Stimulated activated CD8-positive, alpha-beta memory T cell treated with anti-CD3 and anti-CD28 coated beads, Interleukin-4, amount 100 ng/mL, for 24 hours (primary cell): ENCODE results near the gene AHCYL1.

Experiments
- DNase-seq: peaks from one replicate; pipeline ENCODE4 v3.0.0-alpha.2; 2020; ENCODE audit warnings: low read depth

The AHCYL1 gene

DNA sequence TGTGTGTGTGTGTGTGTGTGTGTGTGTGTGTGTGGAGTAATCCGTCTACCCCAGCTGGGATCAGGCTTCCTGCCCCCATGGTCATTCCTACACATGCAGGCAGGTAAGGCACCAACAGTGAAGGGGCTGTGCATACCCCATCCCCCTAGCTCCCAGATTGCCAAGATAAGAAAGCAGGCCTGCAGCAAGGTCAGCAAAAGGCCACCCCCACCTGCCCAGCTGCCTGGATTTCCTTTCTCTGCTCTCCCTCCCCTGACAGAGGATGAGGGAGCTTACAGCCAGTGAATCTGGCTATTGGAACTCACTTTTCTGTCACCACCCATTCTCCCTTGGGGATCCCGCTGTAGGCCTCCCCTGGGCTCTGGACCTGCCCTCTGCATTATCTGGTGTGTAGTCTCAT is 78.0 kb downstream of the AHCYL1 start:
- DNase-seq = no peak

DNA sequence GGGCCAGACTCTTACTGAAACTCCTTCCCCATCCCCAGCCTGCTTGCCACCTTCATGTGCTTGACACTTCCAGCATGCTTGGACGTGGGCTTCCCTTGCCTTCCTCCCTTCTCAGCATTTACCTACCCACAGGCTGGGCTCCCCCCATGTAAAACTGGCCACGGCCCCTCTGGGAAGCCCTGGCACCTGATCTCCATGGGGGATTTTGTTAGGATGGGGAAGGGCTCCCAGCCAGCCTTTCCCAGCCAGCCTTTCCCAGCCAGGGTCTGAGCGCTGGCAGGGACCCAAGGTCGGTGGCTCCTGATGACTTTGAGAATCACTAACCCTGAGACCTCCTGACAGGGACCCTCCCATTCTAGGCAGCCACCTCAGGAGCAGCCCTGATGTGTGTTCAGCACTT is 79.2 kb downstream of the AHCYL1 start:
- no peak for DNase-seq

DNA sequence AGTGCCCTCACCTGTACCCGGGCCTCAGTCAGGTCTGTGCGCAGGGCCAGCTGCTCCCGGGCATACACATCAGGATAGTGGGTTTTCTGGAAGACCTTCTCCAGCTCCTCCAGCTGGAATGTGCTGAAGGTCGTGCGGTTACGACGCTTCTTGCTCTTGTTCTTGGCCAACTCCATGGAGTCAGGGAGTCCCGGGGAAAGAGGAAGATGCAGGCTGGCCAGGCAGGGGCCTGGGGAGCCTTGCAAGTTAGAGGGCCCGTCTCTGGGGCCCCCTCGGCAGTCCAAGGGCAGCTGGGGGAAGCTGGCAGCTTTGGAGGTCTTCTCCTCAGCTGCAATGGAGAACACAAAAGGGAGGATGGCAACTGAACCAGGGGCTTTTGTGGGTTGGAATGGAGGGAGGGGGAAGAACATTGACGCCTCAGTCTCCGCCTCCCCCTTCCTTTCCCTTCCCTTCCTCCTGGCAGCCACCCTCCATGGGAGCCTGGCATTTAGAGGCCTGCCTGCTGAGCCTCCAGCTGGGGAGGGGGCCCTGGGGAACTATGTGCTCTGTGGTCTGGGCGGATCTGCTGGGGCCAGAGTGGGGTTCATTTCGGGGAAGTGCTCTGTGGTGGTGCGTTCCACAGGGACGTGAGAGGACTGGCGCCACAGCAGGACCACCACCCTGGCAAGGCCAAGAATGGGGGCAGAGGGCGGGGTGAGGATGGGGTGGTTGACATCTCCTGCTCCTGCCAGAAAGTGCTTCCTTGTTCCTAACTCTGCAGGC is 80.2 kb downstream of the AHCYL1 start:
- no peak for DNase-seq

DNA sequence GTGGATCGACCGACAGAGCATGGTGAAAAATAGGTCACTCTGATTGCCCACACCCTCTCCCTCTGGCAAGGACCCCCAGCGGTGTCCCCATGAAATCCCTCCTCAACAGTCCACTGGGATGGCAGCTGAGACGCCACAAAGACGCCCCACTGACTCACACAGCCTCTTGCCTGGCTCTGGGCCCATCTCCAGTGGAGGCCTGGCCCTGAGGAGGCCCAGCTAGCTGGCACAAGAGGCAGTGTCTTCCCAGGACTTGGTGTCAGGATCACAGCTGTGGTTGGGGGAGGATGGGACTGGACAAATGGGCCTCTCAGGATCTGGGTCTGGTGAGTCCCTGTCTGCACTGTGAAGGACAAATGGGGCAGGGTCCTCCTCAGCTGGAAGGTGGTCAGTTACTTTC is 81.3 kb downstream of the AHCYL1 start:
- DNase-seq = no peak

DNA sequence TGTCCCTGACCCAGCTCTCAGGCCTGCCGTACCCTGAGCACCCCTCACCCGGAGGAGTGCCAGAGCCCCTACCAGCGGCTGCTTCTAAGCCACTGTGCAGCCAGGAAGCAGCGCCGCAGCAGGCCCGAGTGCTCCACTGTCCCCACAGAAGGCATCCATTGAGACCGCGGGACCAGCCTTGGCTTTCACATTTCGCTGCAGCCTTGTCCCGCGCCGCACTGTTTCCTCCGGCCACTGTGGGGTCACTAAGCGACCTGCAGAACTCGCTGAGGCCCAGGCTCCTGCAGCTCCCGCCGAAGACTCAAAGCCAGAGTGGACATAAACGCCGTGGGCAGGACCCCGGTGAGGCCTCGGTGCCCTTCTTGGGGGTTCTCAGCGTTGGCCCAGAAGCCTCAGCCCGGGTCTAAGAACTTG is 82.9 kb downstream of the AHCYL1 start:
- no peak for DNase-seq

DNA sequence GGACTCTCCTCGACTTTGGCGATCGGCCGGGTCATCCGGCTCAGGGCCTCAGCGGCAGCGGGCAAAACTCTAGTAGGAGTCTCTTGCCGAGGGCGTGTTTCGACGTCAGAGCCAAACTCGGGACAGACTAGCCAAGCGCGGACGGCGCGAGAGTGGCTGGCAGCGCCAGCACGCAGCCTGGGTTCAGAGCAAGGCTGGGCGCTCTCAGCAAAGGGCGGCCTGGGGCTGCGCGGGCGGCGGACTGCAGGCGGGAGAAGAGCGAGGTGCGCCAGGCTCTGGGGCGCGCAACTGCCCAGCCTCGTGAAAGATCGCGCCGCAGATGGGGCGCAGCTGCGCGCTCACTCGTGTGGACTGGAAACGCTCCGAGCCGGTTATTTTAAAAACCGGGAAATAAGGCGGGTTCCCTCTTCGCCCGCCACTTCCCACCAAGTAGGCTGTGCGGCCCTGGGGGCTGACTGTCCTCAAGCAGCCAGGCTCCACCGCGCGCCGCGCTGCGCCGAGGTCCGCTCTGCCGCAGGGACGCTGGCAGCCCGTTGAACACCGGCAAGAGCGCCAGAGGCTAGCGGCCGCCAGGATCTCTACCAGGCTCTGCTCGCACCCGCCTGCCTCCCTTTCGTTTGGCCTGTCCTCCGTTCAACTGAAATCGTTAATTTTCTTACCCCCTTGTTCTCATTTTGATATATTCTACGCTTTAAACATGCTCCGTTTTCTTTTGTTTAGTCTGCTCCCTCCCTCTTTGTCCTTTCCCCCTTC is 83.5 kb downstream of the AHCYL1 start:
- DNase-seq = no peak

DNA sequence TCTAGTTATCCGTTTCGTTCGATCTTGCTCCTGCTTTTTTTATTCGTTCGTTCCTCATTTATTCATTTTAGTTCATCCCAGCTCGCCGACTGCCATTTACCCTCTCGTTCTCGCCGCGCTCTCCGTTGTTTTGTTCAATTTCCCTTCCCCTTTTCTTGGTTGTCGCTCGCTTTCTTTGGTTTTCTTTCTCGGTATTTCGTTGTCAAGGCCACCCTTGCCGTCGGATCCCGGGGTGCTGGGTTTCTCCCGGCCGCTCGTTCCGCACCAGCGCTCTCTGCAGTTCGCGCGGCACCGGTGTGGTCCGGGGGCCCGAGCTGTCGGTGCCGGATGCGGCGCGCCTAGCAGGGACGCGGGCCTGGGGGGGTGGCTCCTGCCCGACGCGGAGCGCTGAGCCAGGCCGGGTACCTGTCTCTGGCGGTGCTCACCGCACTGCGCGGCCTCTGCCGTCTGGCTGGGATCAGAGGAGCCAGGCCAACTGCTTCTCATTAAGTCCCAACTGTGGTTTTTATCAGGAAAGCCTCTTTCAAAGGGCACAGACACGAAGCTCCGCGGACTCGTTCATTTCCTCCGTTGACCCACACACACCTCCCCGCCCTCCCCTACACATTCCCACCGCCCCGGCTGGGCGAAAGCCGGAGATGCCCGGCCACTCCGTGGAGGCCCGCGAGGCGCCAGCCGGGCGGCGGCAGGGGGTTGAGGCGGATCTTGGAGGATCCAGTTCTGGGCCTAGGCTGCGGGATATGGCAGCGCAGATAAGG is 84.3 kb downstream of the AHCYL1 start:
- DNase-seq = no peak

DNA sequence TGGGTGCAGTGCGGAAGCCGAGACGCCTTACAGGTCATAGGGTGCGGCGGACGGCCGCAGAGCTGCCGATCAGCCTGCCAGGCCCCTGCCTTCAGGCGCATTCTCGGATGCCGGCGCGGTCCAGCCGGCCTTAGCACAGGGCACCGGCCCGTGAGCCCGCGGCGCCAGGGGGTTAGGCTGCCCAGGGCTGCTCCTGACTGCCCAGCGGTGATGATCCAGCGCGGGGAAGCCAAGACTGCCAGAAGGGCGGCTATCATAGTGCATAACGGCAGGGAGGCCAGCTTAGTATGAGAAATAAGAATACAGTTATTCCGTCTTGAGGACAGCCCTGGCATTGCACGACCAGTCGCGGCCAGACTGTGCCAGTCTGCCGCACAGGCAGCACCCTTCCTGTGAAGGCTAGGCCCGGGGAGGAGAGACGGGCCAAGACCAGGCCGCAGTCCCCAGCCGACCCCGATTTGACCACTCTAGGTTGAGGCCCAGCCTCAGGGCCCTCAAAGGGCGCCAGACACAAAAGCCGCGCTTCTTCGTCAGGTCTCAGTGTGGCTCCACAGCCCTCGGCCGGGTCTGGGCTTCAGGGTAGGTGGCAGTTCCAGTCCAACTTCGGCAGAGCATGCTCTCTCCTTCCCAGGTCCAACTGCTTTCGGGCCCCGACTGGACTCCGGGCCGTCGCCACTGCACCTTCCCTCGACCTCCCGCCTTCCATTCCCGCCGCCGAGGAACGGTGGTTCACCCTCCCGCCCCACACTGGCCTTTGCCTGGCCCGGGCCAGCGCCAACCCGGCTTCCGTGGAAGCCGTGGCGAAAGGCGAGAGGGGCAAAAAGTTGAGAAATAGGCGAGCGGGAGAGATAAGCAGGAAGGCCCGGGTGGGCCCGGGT is 85.1 kb downstream of the AHCYL1 start:
- no peak for DNase-seq

DNA sequence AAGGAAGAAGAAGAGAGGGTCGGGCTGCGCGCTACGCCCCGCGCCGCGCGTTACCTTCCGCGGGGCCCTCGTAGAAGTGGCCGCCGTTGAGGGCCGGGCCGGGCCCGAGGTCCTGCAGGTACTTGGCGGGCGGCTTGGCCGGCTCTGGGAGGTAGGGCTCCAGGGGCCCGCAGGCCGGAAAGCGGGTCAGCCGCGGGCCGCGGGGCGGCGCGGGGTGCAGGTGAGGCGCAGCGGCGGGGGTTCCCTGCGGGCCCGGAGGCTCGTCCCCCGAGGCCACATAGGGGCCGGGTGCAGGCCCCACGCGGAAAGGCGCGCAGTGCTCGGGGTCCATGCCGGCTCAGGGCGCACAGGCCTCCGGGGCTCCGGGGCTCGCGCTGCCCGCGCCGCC is 85.7 kb downstream of the AHCYL1 start:
- no peak for DNase-seq

DNA sequence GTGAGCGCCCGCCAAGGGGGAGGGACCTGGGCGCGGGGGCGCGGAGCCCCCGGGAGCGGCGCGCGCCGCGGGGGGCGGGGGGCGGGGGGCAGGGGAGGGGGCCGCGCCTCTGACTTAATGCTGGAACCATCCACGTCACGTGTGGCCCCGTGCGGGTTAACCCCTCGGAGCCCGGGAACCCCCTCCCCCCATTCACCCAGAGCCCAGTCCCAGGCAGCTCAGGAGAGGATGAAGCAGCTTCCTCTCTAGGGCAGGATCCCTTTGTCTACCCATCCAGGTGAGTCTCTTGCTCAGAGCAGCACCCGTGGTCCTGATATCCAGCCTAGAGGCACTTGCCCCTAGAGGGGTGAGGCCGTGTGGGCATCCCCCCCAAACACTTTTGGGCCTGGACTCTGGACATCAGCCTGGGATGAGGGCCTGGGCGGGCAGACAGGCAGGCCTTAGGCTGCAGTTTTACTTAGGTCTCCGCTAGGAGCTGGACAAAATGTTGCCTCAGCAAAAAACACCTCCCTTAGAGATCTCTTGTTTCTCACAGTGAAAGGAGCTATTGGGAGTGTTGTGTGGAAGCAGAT is 86.2 kb downstream of the AHCYL1 start, which contains the start of gene ALX3:
Gene ALX3, minus strand, starts transcription at position 2 of the 572 bp plus-strand sequence. CDS start 60 bp downstream, outside the sequence.
- no peak for DNase-seq
